ENCODE measurements around the gene LRP6. TPM values are rescaled to one million over a fixed set of nuclear protein-coding genes. Genes with fewer than 3 reads are reported as not detected.

LRP6 gene
- total RNA-seq, 1 experiment from 2014 or later, result 45.5 TPM

GRCh38 chr12:12138203-12139154 is 128.4 kb downstream of the LRP6 start:
- H3F3A ChIP-seq (ENCODE audit: insufficient read depth, low read depth), result no peaks in the 10 kb centered on the region
- BruUV-seq (replicated peaks), result no TSS peak
- POLR2A ChIA-PET (ENCODE audit: unreplicated experiment), result interaction anchor here (0.6 kb wide), 1 partner anchor 91 kb away, joined by 6 read pairs; no protein-coding TSS in a partner anchor

GRCh38 chr12:12133785-12134184 is 133.1 kb downstream of the LRP6 start:
- POLR2A ChIA-PET (ENCODE audit: unreplicated experiment), result no interaction called here
- DNase-seq, result no peak
- H3K4me1 ChIP-seq (replicated peaks; ENCODE audit: insufficient read depth), result no peaks in the 10 kb centered on the region
- no peaks in the 10 kb centered on the region for H3K9me2 ChIP-seq (ENCODE audit: insufficient read depth)
- CTCF ChIA-PET, result no interaction called here
- BruUV-seq (replicated peaks), result no TSS peak
- no peaks in the 10 kb centered on the region for H3K79me2 ChIP-seq (ENCODE audit: low read depth)
- no peaks in the 10 kb centered on the region for H3K27me3 ChIP-seq (ENCODE audit: insufficient read depth, low read depth)
- H3F3A ChIP-seq (ENCODE audit: insufficient read depth, low read depth), result no peaks in the 10 kb centered on the region
- TF ChIP-seq CTCF (conservative IDR thresholded peaks at IDR 0.05), result no peak
- no peak for TF ChIP-seq EZH2 (IDR thresholded peaks at IDR 0.05; ENCODE audit: low read depth)
- no peak overlapping the region for H3K4me2 ChIP-seq
- no peak overlapping the region for H3K27ac ChIP-seq
- no peaks in the 10 kb centered on the region; the same call in 1 of the 2 replicates for H3K36me3 ChIP-seq (ENCODE audit: low read depth)
- intact Hi-C loops (cut with micrococcal nuclease; ENCODE audit: unreplicated experiment), result no loop called here
- no peak overlapping the region for H2AFZ ChIP-seq
- no peaks in the 10 kb centered on the region for H3K9me3 ChIP-seq (ENCODE audit: insufficient read depth, low read depth)
- H3K4me3 ChIP-seq, result no peak overlapping the region
- no peaks in the 10 kb centered on the region for H4K20me1 ChIP-seq (ENCODE audit: insufficient read depth)

More at GRCh38 chr12:12138203-12139154, 128.4 kb downstream of the LRP6 start:
- Histone ChIP-seq H4K20me1 (ENCODE audit: insufficient read depth) (no peaks in the 10 kb centered on the region), H3K4me1 (replicated peaks; ENCODE audit: insufficient read depth) (no peaks in the 10 kb centered on the region), H3K79me2 (ENCODE audit: low read depth) (no peaks in the 10 kb centered on the region), H2AFZ (no peak overlapping the region), H3K36me3 (ENCODE audit: low read depth) (0 out of 2 replicates have a peak, but pooled peaks cover 5% of the 10 kb centered on the region), H3K4me2 (no peak overlapping the region), H3K27ac (no peak overlapping the region), H3K9me2 (ENCODE audit: insufficient read depth) (no peaks in the 10 kb centered on the region), H3K4me3 (no peak overlapping the region), H3K27me3 (ENCODE audit: insufficient read depth, low read depth) (no peaks in the 10 kb centered on the region), H3K9me3 (ENCODE audit: insufficient read depth, low read depth) (no peaks in the 10 kb centered on the region)
- no peak for DNase-seq
- CTCF ChIA-PET, result no interaction called here
- intact Hi-C loops (cut with micrococcal nuclease; ENCODE audit: unreplicated experiment), result no loop called here
- TF ChIP-seq EZH2 (IDR thresholded peaks at IDR 0.05; ENCODE audit: low read depth), result no peak
- TF ChIP-seq CTCF (conservative IDR thresholded peaks at IDR 0.05), result no peak

GRCh38 chr12:12133259-12133658 is 133.6 kb downstream of the LRP6 start:
- no peaks in the 10 kb centered on the region for H3K4me1 ChIP-seq (replicated peaks; ENCODE audit: insufficient read depth)
- POLR2A ChIA-PET (ENCODE audit: unreplicated experiment), result no interaction called here
- H3F3A ChIP-seq (ENCODE audit: insufficient read depth, low read depth), result no peaks in the 10 kb centered on the region
- CTCF ChIA-PET, result no interaction called here
- no peaks in the 10 kb centered on the region for H4K20me1 ChIP-seq (ENCODE audit: insufficient read depth)
- no peaks in the 10 kb centered on the region; the same call in 1 of the 2 replicates for H3K36me3 ChIP-seq (ENCODE audit: low read depth)
- no TSS peak for BruUV-seq (replicated peaks)
- TF ChIP-seq CTCF (conservative IDR thresholded peaks at IDR 0.05) (no peak), EZH2 (IDR thresholded peaks at IDR 0.05; ENCODE audit: low read depth) (no peak)
- no peak overlapping the region for H3K4me2 ChIP-seq
- intact Hi-C loops (cut with micrococcal nuclease; ENCODE audit: unreplicated experiment), result no loop called here
- no peak overlapping the region for H3K27ac ChIP-seq
- no peaks in the 10 kb centered on the region for H3K9me3 ChIP-seq (ENCODE audit: insufficient read depth, low read depth)
- no peaks in the 10 kb centered on the region for H3K27me3 ChIP-seq (ENCODE audit: insufficient read depth, low read depth)
- no peak overlapping the region for H2AFZ ChIP-seq
- DNase-seq, result no peak
- H3K79me2 ChIP-seq (ENCODE audit: low read depth), result no peaks in the 10 kb centered on the region
- no peaks in the 10 kb centered on the region for H3K9me2 ChIP-seq (ENCODE audit: insufficient read depth)
- H3K4me3 ChIP-seq, result no peak overlapping the region

All from PC-9 (cell line).